Kidney (tissue), 14 donors: Measurements from ENCODE around the gene SWI5. TPM values are rescaled to one million over a fixed set of nuclear protein-coding genes. Genes with fewer than 3 reads are reported as not detected.

Experiments used
- DNase-seq, 5 donors: peaks; one replicate each; pipeline ENCODE4 v3.0.0-alpha.2; 2013 to 2020
- FAIRE-seq: peaks from 2 replicates; lab custom pipeline; 2012; peaks lifted over from hg19 to GRCh38; lab: Jason Lieb, UNC
- H3K27ac ChIP-seq, 2 donors: one replicate each; pipeline ENCODE4 v1.7.0; 2013; ENCODE audit warnings: low read depth in 2 of 2, low read length in 2 of 2, inconsistent platforms in 1 of 2
- H3K27me3 ChIP-seq: one replicate; pipeline ENCODE4 v1.7.1; 2013; ENCODE audit warnings: low read length, inconsistent platforms; ENCODE audit not compliant: control insufficient read depth, insufficient read depth
- H3K36me3 ChIP-seq, 3 donors: one replicate each; pipeline versions ENCODE4 v1.7.0 to v1.7.1; 2013; ENCODE audit warnings: low read length in 3 of 3, control low read depth in 1 of 3, inconsistent platforms in 1 of 3; ENCODE audit not compliant: insufficient read depth in 3 of 3, control insufficient read depth in 2 of 3
- H3K4me1 ChIP-seq, 3 donors: one replicate each; pipeline versions ENCODE4 v1.7.0 to v1.7.1; 2013; ENCODE audit warnings: low read length in 3 of 3, inconsistent platforms in 1 of 3, low read depth in 1 of 3; ENCODE audit not compliant: control insufficient read depth in 2 of 3, insufficient read depth in 2 of 3
- H3K4me3 ChIP-seq, 3 donors: one replicate each; pipeline versions ENCODE4 v1.7.0 to v1.8.1; 2013; ENCODE audit warnings: low read length in 3 of 3, control low read depth in 1 of 3, inconsistent platforms in 1 of 3
- H3K9ac ChIP-seq, 3 donors: one replicate each; pipeline versions ENCODE4 v1.7.0 to v1.7.1; 2013; ENCODE audit warnings: low read length in 3 of 3, control low read depth in 1 of 3, inconsistent platforms in 1 of 3
- H3K9me3 ChIP-seq, 3 donors: one replicate each; pipeline versions ENCODE4 v1.7.0 to v1.7.1; 2013; ENCODE audit warnings: low read length in 3 of 3, control low read depth in 1 of 3, inconsistent platforms in 1 of 3; ENCODE audit not compliant: control insufficient read depth in 2 of 3, insufficient read depth in 1 of 3
- CTCF ChIP-seq: IDR thresholded peaks from 3 replicates; pipeline ENCODE4 v1.5.1; 2012; ENCODE audit warnings: mild to moderate bottlenecking, moderate library complexity, borderline replicate concordance; ENCODE audit not compliant: insufficient read depth; ENCODE audit errors: extremely low read depth
- intact Hi-C: fragments of 100-400 bp; cut with DNase I; formaldehyde crosslinking; loops from one replicate; pipeline ENCODE4 v1.11.1; 2022
- polyA plus RNA-seq: library from polyadenylated mRNA; stranded (reverse); fragments of 350-450 nt; fragmentation: Illumina TruSeq; extraction: RNeasy Lipid Tissue Mini Kit (QIAGEN cat#74804); gene quantifications from one replicate; pipeline ENCODE4 v1.2.3, GENCODE V29; 2014; ENCODE audit warnings: low read depth, low replicate concordance; ENCODE audit not compliant: insufficient read depth
- total RNA-seq: library from RNA; stranded (reverse); fragmentation: NEBNext Ultra II Directional; extraction: Animal tissue kit (Norgen Biotek cat#: 25700); gene quantifications from one replicate; pipeline ENCODE4 v1.2.1, GENCODE V29; 2021
- donor health status: control.
- donor health status: control.
- donor health status: control.
- donor health status: control.
- donor health status: control.
- donor health status: DM: yes; HTN: yes; CAD: no.
- donor health status: Normal renal cell carcinoma (clear cell type).

The SWI5 gene
- total and polyA plus RNA-seq, 2 donors from 2014 or later: 20.3 to 67.8 TPM

- Histone ChIP-seq H3K9ac (no peak overlapping the region), H3K27ac (no peak overlapping the region), H3K9me3 (no peaks in the 10 kb centered on the region), H3K27me3 (no peaks in the 10 kb centered on the region), H3K36me3 (no peaks in the 10 kb centered on the region), H3K4me1 (peaks cover 0 to 7% (median 0%) of the 10 kb centered on the region in 3 donors), H3K4me3 (no peak overlapping the region)
- no peak for DNase-seq
- no peak for TF ChIP-seq CTCF
- intact Hi-C loops: no loop called here
- FAIRE-seq: no peak
These were observed 18.1 kb downstream of the SWI5 start for GRCh38 chr9:128294142-128294541.

- Histone ChIP-seq H3K36me3 (no peaks in the 10 kb centered on the region), H3K4me3 (no peak overlapping the region), H3K9me3 (no peaks in the 10 kb centered on the region), H3K27me3 (no peaks in the 10 kb centered on the region), H3K27ac (no peak overlapping the region), H3K9ac (no peak overlapping the region), H3K4me1 (peaks cover 0 to 7% (median 0%) of the 10 kb centered on the region in 3 donors)
- no peak for DNase-seq
- intact Hi-C loops: no loop called here
- no peak for FAIRE-seq
- no peak for TF ChIP-seq CTCF
These were observed 20.5 kb downstream of the SWI5 start for GRCh38 chr9:128296340-128297220.

- no peak for FAIRE-seq
- DNase-seq: no peak
- intact Hi-C loops: no loop called here
- no peak overlapping the region for H3K4me3 ChIP-seq
- H3K9me3 ChIP-seq: no peaks in the 10 kb centered on the region
- no peaks in the 10 kb centered on the region for H3K36me3 ChIP-seq
- H3K27me3 ChIP-seq: no peaks in the 10 kb centered on the region
- no peak for TF ChIP-seq CTCF
- no peak overlapping the region for H3K27ac ChIP-seq
- no peak overlapping the region for H3K9ac ChIP-seq
- peaks cover 0 to 7% (median 0%) of the 10 kb centered on the region in 3 donors for H3K4me1 ChIP-seq
These were observed 21.2 kb downstream of the SWI5 start for GRCh38 chr9:128297221-128297773.
